NCI-H748 (cell line): ENCODE data around the gene TIE1.

Experiments used
- DNase-seq: peaks from one replicate; lab custom pipeline; 2025; ENCODE audit not compliant: unreplicated experiment; lab: John Stamatoyannopoulos, UW

The TIE1 gene

GRCh38 chr1:43300378-43301094, at the start of gene TIE1:
Gene TIE1, plus strand, starts transcription at chr1:43300982. Its CDS starts 90 bp downstream, at chr1:43301072.
- DNase-seq, result no peak

GRCh38 chr1:43251024-43251423, 49.8 kb upstream of the TIE1 start:
- no peak for DNase-seq

GRCh38 chr1:43252225-43252624, 48.6 kb upstream of the TIE1 start:
- no peak for DNase-seq

GRCh38 chr1:43253173-43253572, 47.6 kb upstream of the TIE1 start:
- no peak for DNase-seq

GRCh38 chr1:43253876-43254275, 46.9 kb upstream of the TIE1 start:
- no peak for DNase-seq

GRCh38 chr1:43255438-43256210, 45.2 kb upstream of the TIE1 start:
- DNase-seq, result no peak

- DNase-seq, result no peak
Measured at GRCh38 chr1:43256675-43257570, 43.9 kb upstream of the TIE1 start.

- no peak for DNase-seq
Measured at GRCh38 chr1:43258370-43258769, 42.4 kb upstream of the TIE1 start.

GRCh38 chr1:43265431-43265830, 35.4 kb upstream of the TIE1 start:
- no peak for DNase-seq

- DNase-seq, result no peak
Measured at GRCh38 chr1:43266881-43267280, 33.9 kb upstream of the TIE1 start.

GRCh38 chr1:43267291-43267805, 33.4 kb upstream of the TIE1 start:
- DNase-seq, result no peak

GRCh38 chr1:43267818-43268425, 32.9 kb upstream of the TIE1 start:
- no peak for DNase-seq

- DNase-seq, result no peak
Measured at GRCh38 chr1:43269627-43270375, 31.0 kb upstream of the TIE1 start, which contains the start of gene TMEM125. Gene TMEM125, plus strand, starts transcription at chr1:43269983. Its CDS starts 2,740 bp downstream, at chr1:43272723.

GRCh38 chr1:43270421-43271095, 30.2 kb upstream of the TIE1 start:
- peak; percentile 100 for DNase-seq

GRCh38 chr1:43271186-43272118, 29.3 kb upstream of the TIE1 start:
- DNase-seq, result no peak

GRCh38 chr1:43272161-43272560, 28.6 kb upstream of the TIE1 start:
- no peak for DNase-seq

- no peak for DNase-seq
Measured at GRCh38 chr1:43272576-43273571, 27.9 kb upstream of the TIE1 start.
